WERI-Rb-1 (cell line): ENCODE results near the gene DISC1.

ENCODE experiments used
- DNase-seq: peaks from one replicate; pipeline ENCODE4 v3.0.0-alpha.2; 2020
- H3K27ac ChIP-seq: fragments of 250-450 bp; sonication (Bioruptor Pico); 2 replicates; pipeline ENCODE4 v1.5.1; 2020; ENCODE audit warnings: mild to moderate bottlenecking, moderate library complexity
- H3K27me3 ChIP-seq: fragments of 250-450 bp; sonication (Bioruptor Pico); 2 replicates; pipeline ENCODE4 v1.5.1; 2021; ENCODE audit warnings: mild to moderate bottlenecking, low read depth, moderate library complexity; ENCODE audit not compliant: insufficient read depth, severe bottlenecking
- H3K36me3 ChIP-seq: fragments of 250-450 bp; sonication (Bioruptor Pico); 2 replicates; pipeline ENCODE4 v1.5.1; 2020; ENCODE audit warnings: mild to moderate bottlenecking, moderate library complexity
- H3K4me3 ChIP-seq: 2 replicates; pipeline ENCODE4 v1.5.1; 2011; ENCODE audit warnings: low read depth, mild to moderate bottlenecking, control low read depth, low read length
- H3K9me3 ChIP-seq: fragments of 250-450 bp; sonication (Bioruptor Pico); 2 replicates; pipeline ENCODE4 v1.5.1; 2021; ENCODE audit warnings: mild to moderate bottlenecking, moderate library complexity; ENCODE audit not compliant: severe bottlenecking
- CTCF ChIP-seq: IDR thresholded peaks from 2 replicates; pipeline ENCODE4 v1.5.1; 2011; ENCODE audit warnings: low read depth, mild to moderate bottlenecking, control low read depth, inconsistent platforms, low read length

Gene DISC1

GRCh38 chr1:231695439-231696255 lies 69.1 kb downstream of the DISC1 start:
- no peak for TF ChIP-seq CTCF
- H3K27me3 ChIP-seq, result peaks cover 20% of the 10 kb centered on the region
- H3K36me3 ChIP-seq, result no peaks in the 10 kb centered on the region
- no peak overlapping the region for H3K4me3 ChIP-seq
- DNase-seq, result peak; percentile 57
- H3K27ac ChIP-seq, result no peak overlapping the region
- H3K9me3 ChIP-seq, result no peaks in the 10 kb centered on the region

- Histone ChIP-seq H3K27ac (no peak overlapping the region), H3K27me3 (peaks cover 18% of the 10 kb centered on the region), H3K36me3 (no peaks in the 10 kb centered on the region), H3K9me3 (no peaks in the 10 kb centered on the region), H3K4me3 (no peak overlapping the region)
- TF ChIP-seq CTCF, result no peak
- no peak for DNase-seq
Observed at GRCh38 chr1:231699784-231700183, 73.2 kb downstream of the DISC1 start.

GRCh38 chr1:231701306-231701705 lies 74.7 kb downstream of the DISC1 start:
- no peaks in the 10 kb centered on the region for H3K36me3 ChIP-seq
- DNase-seq, result no peak
- H3K4me3 ChIP-seq, result no peak overlapping the region
- no peaks in the 10 kb centered on the region for H3K9me3 ChIP-seq
- no peak for TF ChIP-seq CTCF
- no peak overlapping the region for H3K27ac ChIP-seq
- peaks cover 19% of the 10 kb centered on the region for H3K27me3 ChIP-seq

GRCh38 chr1:231702331-231702730 lies 75.7 kb downstream of the DISC1 start:
- H3K4me3 ChIP-seq, result no peak overlapping the region
- no peaks in the 10 kb centered on the region for H3K36me3 ChIP-seq
- TF ChIP-seq CTCF, result no peak
- H3K27me3 ChIP-seq, result peaks cover 20% of the 10 kb centered on the region
- no peak overlapping the region for H3K27ac ChIP-seq
- DNase-seq, result no peak
- no peaks in the 10 kb centered on the region for H3K9me3 ChIP-seq

- no peak for DNase-seq
- no peak overlapping the region for H3K27ac ChIP-seq
- H3K36me3 ChIP-seq, result no peaks in the 10 kb centered on the region
- H3K4me3 ChIP-seq, result no peak overlapping the region
- H3K27me3 ChIP-seq, result peaks cover 20% of the 10 kb centered on the region
- no peak for TF ChIP-seq CTCF
- H3K9me3 ChIP-seq, result no peaks in the 10 kb centered on the region
Observed at GRCh38 chr1:231702804-231703203, 76.2 kb downstream of the DISC1 start.
